HG02759 (cell line): Measurements from ENCODE around the gene ANP32B.

Experiments used
- ATAC-seq: cut with Tn5 transposase; IDR thresholded peaks from one replicate; pipeline ENCODE4 v1.9.1; 2021; ENCODE audit warnings: mild to moderate bottlenecking, moderate library complexity; ENCODE audit not compliant: unreplicated experiment

Gene ANP32B

GRCh38 chr9:98057138-98057799, 74.1 kb downstream of the ANP32B start:
- ATAC-seq: no peak

DNA sequence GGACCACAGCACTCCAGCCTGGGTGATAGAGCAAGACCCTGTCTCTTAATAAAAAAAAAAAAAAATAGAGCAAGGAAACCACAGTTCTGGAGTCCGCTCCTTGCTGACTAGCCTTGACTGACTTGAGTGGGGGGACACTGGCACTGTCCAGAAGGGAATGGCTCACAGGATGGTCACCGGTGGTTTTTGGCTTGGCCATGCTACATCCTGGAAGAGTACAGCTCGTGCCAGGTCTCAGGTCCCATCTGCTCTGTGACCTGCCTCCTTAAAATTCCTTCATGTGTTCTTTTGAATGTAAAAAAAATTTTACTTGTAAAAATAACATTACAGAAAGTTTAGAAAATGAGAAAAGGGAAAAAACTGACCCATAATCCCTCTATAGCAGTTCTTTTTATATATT, 79.0 kb downstream of the ANP32B start:
- ATAC-seq: no peak

DNA sequence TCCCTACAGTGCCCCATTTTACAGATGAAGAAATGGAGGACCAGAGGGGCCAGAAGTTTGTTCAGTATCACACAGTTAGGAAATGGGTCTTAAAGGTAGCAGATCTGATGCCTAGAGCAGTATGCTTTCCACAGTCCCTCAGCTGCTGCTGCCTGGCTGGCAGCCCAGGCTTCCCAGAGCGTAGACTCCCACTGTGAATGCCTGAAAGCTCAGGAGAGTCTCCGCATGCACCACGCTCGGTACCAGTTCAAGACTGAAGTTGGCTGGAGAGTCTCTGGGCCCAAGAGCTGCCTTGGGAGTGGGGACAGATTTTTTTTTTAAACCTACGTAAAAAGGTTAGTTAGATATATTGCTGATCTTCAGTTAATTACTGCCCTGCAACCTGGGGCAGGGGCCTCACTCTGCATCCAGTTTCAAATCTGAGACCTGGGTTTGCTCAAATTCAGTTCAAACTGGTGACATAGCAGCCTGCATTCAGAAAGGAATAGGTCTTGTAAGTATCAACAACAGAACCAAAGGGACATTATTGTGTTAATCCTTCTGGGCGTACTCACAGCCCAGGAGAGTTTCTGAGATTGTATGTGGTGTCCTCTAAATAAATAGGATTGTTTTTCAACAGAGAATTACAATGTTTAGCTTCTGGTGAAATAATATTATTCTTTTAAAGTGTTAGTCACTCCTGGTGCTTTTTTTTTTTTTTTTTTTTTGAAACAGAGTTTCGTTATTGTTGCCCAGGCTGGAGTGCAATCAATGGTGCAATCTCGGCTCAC, 81.7 kb downstream of the ANP32B start:
- ATAC-seq: no peak
